Measurements from ENCODE around the gene AOPEP. TPM values are rescaled to one million over a fixed set of nuclear protein-coding genes. Genes with fewer than 3 reads are reported as not detected.

The AOPEP gene
- total and polyA plus RNA-seq, 2 of the 13 experiments (the other 11 are each of a cell fraction or from before 2014, with no cell fraction given): 22.2 to 41.6 TPM

GRCh38 chr9:94852373-94852772 lies 125.9 kb downstream of the AOPEP start (continued):
- TF ChIP-seq, protein P1, sequence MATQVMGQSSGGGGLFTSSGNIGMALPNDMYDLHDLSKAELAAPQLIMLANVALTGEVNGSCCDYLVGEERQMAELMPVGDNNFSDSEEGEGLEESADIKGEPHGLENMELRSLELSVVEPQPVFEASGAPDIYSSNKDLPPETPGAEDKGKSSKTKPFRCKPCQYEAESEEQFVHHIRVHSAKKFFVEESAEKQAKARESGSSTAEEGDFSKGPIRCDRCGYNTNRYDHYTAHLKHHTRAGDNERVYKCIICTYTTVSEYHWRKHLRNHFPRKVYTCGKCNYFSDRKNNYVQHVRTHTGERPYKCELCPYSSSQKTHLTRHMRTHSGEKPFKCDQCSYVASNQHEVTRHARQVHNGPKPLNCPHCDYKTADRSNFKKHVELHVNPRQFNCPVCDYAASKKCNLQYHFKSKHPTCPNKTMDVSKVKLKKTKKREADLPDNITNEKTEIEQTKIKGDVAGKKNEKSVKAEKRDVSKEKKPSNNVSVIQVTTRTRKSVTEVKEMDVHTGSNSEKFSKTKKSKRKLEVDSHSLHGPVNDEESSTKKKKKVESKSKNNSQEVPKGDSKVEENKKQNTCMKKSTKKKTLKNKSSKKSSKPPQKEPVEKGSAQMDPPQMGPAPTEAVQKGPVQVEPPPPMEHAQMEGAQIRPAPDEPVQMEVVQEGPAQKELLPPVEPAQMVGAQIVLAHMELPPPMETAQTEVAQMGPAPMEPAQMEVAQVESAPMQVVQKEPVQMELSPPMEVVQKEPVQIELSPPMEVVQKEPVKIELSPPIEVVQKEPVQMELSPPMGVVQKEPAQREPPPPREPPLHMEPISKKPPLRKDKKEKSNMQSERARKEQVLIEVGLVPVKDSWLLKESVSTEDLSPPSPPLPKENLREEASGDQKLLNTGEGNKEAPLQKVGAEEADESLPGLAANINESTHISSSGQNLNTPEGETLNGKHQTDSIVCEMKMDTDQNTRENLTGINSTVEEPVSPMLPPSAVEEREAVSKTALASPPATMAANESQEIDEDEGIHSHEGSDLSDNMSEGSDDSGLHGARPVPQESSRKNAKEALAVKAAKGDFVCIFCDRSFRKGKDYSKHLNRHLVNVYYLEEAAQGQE (IDR thresholded peaks at IDR 0.05; ENCODE audit: borderline replicate concordance in 1 of 2, low read depth in 1 of 2, low read length in 2 of 2): no peak
- TF ChIP-seq NFIB (CRISPR knock-in tag; IDR thresholded peaks at IDR 0.05; ENCODE audit: borderline replicate concordance) (no peak), ERF (CRISPR knock-in tag; IDR thresholded peaks at IDR 0.05) (peak; percentile 42; the same call in 1 of the 2 replicates), CREB1 (IDR thresholded peaks at IDR 0.05) (no peak), CREB1 (CRISPR knock-in tag; IDR thresholded peaks at IDR 0.05) (no peak), HMG20A (CRISPR knock-in tag; IDR thresholded peaks at IDR 0.05; ENCODE audit: borderline replicate concordance) (peak; percentile 73; the same call in 1 of the 2 replicates), CHCHD3 (CRISPR knock-in tag; IDR thresholded peaks at IDR 0.05) (no peak), ZNF652 (CRISPR knock-in tag; IDR thresholded peaks at IDR 0.05; ENCODE audit: borderline replicate concordance, low read depth) (no peak; the same call in 1 of the 2 replicates), GATAD2A (CRISPR knock-in tag; IDR thresholded peaks at IDR 0.05) (peak; percentile 85), ZBTB7B (CRISPR knock-in tag; IDR thresholded peaks at IDR 0.05) (peak; percentile 85), ETV5 (CRISPR knock-in tag; IDR thresholded peaks at IDR 0.05; ENCODE audit: borderline replicate concordance) (no peak), MED1 (CRISPR knock-in tag; IDR thresholded peaks at IDR 0.05) (0 out of 2 replicates have a peak, but pooled peaks have one; percentile 44), MXD1 (CRISPR knock-in tag; IDR thresholded peaks at IDR 0.05) (no peak), ZNF792 (CRISPR knock-in tag; IDR thresholded peaks at IDR 0.05) (no peak), RXRB (CRISPR knock-in tag; IDR thresholded peaks at IDR 0.05; ENCODE audit: borderline replicate concordance) (peak; percentile 24; the same call in 1 of the 2 replicates), ZNF331 (CRISPR knock-in tag; IDR thresholded peaks at IDR 0.05) (peak; percentile 20; the same call in 1 of the 2 replicates), NRL (CRISPR knock-in tag; IDR thresholded peaks at IDR 0.05; ENCODE audit: borderline replicate concordance) (no peak), FOXA3 (CRISPR knock-in tag; IDR thresholded peaks at IDR 0.05) (peak; percentile 86), POGZ (CRISPR knock-in tag; IDR thresholded peaks at IDR 0.05) (peak; percentile 64), HIVEP1 (CRISPR knock-in tag; IDR thresholded peaks at IDR 0.05) (no peak), ZIK1 (CRISPR knock-in tag; IDR thresholded peaks at IDR 0.05; ENCODE audit: borderline replicate concordance, low read depth) (no peak), HDAC2 (CRISPR knock-in tag; IDR thresholded peaks at IDR 0.05) (peak; percentile 39; the same call in 1 of the 2 replicates), ELF3 (CRISPR knock-in tag; IDR thresholded peaks at IDR 0.05) (peak; percentile 16; the same call in 1 of the 2 replicates), ZC3H13 (CRISPR knock-in tag; IDR thresholded peaks at IDR 0.05) (no peak), PHF21A (CRISPR knock-in tag; IDR thresholded peaks at IDR 0.05) (0 out of 2 replicates have a peak, but pooled peaks have one; percentile 27), ZNF276 (CRISPR knock-in tag; IDR thresholded peaks at IDR 0.05; ENCODE audit: low read depth) (no peak)
- TF ChIP-seq, protein P2, sequence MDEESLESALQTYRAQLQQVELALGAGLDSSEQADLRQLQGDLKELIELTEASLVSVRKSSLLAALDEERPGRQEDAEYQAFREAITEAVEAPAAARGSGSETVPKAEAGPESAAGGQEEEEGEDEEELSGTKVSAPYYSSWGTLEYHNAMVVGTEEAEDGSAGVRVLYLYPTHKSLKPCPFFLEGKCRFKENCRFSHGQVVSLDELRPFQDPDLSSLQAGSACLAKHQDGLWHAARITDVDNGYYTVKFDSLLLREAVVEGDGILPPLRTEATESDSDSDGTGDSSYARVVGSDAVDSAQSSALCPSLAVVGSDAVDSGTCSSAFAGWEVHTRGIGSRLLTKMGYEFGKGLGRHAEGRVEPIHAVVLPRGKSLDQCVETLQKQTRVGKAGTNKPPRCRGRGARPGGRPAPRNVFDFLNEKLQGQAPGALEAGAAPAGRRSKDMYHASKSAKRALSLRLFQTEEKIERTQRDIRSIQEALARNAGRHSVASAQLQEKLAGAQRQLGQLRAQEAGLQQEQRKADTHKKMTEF (CRISPR knock-in tag; IDR thresholded peaks at IDR 0.05): no peak
